ENCODE measurements around the gene MIGA2. TPM values are rescaled to one million over a fixed set of nuclear protein-coding genes. Genes with fewer than 3 reads are reported as not detected.

MIGA2 gene, protein sequence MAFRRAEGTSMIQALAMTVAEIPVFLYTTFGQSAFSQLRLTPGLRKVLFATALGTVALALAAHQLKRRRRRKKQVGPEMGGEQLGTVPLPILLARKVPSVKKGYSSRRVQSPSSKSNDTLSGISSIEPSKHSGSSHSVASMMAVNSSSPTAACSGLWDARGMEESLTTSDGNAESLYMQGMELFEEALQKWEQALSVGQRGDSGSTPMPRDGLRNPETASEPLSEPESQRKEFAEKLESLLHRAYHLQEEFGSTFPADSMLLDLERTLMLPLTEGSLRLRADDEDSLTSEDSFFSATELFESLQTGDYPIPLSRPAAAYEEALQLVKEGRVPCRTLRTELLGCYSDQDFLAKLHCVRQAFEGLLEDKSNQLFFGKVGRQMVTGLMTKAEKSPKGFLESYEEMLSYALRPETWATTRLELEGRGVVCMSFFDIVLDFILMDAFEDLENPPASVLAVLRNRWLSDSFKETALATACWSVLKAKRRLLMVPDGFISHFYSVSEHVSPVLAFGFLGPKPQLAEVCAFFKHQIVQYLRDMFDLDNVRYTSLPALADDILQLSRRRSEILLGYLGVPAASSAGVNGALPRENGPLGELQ
- 10 to 100 TPM; 22.7 to 47.1 (median 34.4) TPM for total RNA-seq
- polyA plus RNA-seq, result 10 to 100 TPM; 20.2 to 34.5 (median 30.3) TPM
- long read RNA-seq, donor 1, partial matches to known transcripts, result 0 of 2 reads
- long read RNA-seq, donor 1, other reads (novel, unspliced or antisense), result 0 of 2 reads
- long read RNA-seq, donor 2, partial matches to known transcripts, result 0 of 1 reads
- long read RNA-seq, donor 2, other reads (novel, unspliced or antisense), result 0 of 1 reads

DNA sequence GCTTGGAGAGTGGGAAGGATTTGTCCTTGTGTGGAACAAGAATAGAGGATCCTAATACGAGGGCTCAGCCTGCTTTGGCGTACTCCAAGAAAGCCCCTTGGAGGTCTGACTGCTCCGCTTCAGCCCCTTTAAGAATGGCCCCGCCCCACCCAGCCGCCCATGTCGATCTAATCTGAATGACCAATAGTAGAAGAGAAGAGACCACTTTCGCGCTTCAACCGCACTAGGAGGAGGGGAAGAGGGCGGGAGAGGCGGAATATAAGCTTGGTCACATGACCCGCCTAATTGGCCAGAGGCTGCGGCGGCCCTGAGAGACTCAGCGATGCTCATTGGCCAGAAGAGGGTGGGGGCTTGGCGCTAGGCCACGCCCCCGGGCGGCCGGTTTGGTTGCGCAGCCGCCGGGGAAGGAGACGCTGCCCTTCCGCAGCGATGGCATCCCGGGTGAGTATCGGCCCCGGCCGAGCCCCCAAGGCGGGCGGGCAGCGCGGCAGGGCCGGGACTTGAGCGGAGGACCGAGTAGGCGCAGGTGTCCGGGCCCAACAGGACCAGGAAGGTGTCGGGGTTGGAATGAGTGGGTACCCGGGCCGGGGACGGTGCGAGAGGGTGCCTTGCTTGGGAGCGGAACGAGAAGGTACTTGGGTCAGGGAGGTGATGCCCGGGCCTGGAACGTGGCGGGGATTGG, at the start of gene MIGA2:
MIGA2 (plus strand) TSS at position 386 of the 682 bp plus-strand sequence. CDS start 3,969 bp downstream, outside the sequence.
- peaks cover 18 to 47% (median 29%) of the 10 kb centered on the region in 6 donors for H3K4me1 ChIP-seq
- TF ChIP-seq CTCF (IDR thresholded peaks at IDR 0.05 in 8 of 11, conservative IDR thresholded peaks at IDR 0.05 in 3 of 11) (peak in 2 of 11 experiments; percentile 30 to 38), POLR2A (IDR thresholded peaks at IDR 0.05) (peak; percentile 37 to 86 (median 80)), POLR2AphosphoS5 (IDR thresholded peaks at IDR 0.05) (peak; percentile 96 to 98 (median 97))
- intact Hi-C loops (cut with DNase I; ENCODE audit: low total_unique reads), result no loop called here
- 0 to 1% (median 0%) methylated on average over 43 to 49 of the region's 49 CpGs for WGBS, 5 donors
- peaks cover 0 to 17% (median 6%) of the 10 kb centered on the region in 6 donors for H3K36me3 ChIP-seq
- DNase-seq, result peak; percentile 98
- H3K9me3 ChIP-seq, result no peaks in the 10 kb centered on the region
- no peaks in the 10 kb centered on the region for H3K27me3 ChIP-seq (replicated peaks in 1 of 7)
- peak within 1 kb of the TSS; percentile 77 to 98 (median 94) for H3K4me3 ChIP-seq
- peak within 1 kb of the TSS; percentile 53 to 91 (median 76) for H3K27ac ChIP-seq

DNA sequence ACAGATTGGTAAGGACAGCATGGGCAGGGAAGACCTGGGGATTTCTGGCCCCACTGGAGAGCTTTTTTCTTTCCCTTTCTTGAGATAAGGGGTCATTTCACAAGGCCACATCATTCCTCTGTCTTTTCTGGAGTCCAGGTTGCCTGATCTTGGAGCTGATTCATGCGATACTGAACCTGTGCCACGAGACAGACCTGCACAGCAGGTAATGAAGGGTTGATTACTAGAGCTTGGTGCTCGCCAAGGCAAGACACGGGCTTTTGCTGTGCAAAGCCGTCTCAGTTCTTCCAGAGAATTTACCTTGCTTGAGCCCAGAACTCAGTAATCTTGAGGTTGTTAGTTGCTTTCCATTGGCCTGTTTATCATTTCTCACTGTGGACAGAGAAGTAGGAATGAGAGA, 49.8 kb upstream of the MIGA2 start:
- TF ChIP-seq CTCF (IDR thresholded peaks at IDR 0.05 in 8 of 11, conservative IDR thresholded peaks at IDR 0.05 in 3 of 11) (no peak), POLR2AphosphoS5 (IDR thresholded peaks at IDR 0.05) (no peak), POLR2A (IDR thresholded peaks at IDR 0.05) (no peak)
- Histone ChIP-seq H3K36me3 (peaks cover 15 to 100% (median 97%) of the 10 kb centered on the region in 6 donors), H3K27ac (no peak overlapping the region), H3K27me3 (replicated peaks in 1 of 7) (no peaks in the 10 kb centered on the region), H3K4me3 (no peak overlapping the region), H3K4me1 (no peaks in the 10 kb centered on the region), H3K9me3 (no peaks in the 10 kb centered on the region)
- WGBS, 5 donors, result 92 to 98% (median 97%) methylated on average over 5 of the region's 5 CpGs
- intact Hi-C loops (cut with DNase I; ENCODE audit: low total_unique reads), result no loop called here
- no peak for DNase-seq

GRCh38 chr9:128987805-128988204, 48.6 kb upstream of the MIGA2 start:
- WGBS, 5 donors, result 96 to 99% (median 96%) methylated on average over 5 of the region's 5 CpGs
- H3K27me3 ChIP-seq (replicated peaks in 1 of 7), result no peaks in the 10 kb centered on the region
- H3K27ac ChIP-seq, result no peak overlapping the region
- peaks cover 14 to 100% (median 97%) of the 10 kb centered on the region in 6 donors for H3K36me3 ChIP-seq
- H3K4me3 ChIP-seq, result no peak overlapping the region
- no peak for TF ChIP-seq POLR2A (IDR thresholded peaks at IDR 0.05)
- no peak for TF ChIP-seq CTCF (IDR thresholded peaks at IDR 0.05 in 8 of 11, conservative IDR thresholded peaks at IDR 0.05 in 3 of 11)
- no peak for TF ChIP-seq POLR2AphosphoS5 (IDR thresholded peaks at IDR 0.05)
- DNase-seq, result no peak
- no peaks in the 10 kb centered on the region for H3K4me1 ChIP-seq
- intact Hi-C loops (cut with DNase I; ENCODE audit: low total_unique reads), result no loop called here
- H3K9me3 ChIP-seq, result no peaks in the 10 kb centered on the region

All from spleen (tissue), 13 donors.